Bronchial epithelial cell (primary cell): ENCODE results near the gene MTCH2. TPM values are rescaled to one million over a fixed set of nuclear protein-coding genes. Genes with fewer than 3 reads are reported as not detected.
A peak's percentile ranks its signal among the peaks of the same experiment; 100 is the strongest.

Source experiments
- DNase-seq: peaks from one replicate; pipeline ENCODE4 v3.0.0-alpha.2; 2010; ENCODE audit warnings: low read depth
- FAIRE-seq: peaks from 2 replicates; lab custom pipeline; 2011; peaks lifted over from hg19 to GRCh38; lab: Jason Lieb, UNC
- H3K27me3 ChIP-seq: 2 replicates; pipeline ENCODE4 v1.5.1; 2011; ENCODE audit warnings: low read length; ENCODE audit not compliant: control insufficient read depth, insufficient read depth
- H3K36me3 ChIP-seq: 2 replicates; pipeline ENCODE4 v1.5.1; 2011; ENCODE audit warnings: low read length; ENCODE audit not compliant: control insufficient read depth, insufficient read depth
- H3K4me3 ChIP-seq: 2 replicates; pipeline ENCODE4 v1.5.1; 2011; ENCODE audit warnings: mild to moderate bottlenecking, low read depth, low read length, control low read depth
- CTCF ChIP-seq: IDR thresholded peaks from 2 replicates; pipeline ENCODE4 v1.5.1; 2011; ENCODE audit warnings: mild to moderate bottlenecking, moderate library complexity, low read length, control low read depth, inconsistent platforms; ENCODE audit not compliant: insufficient read depth, severe bottlenecking
- total RNA-seq: library from RNA; depleted of rRNA; stranded (reverse); fragments of >200 nt; gene quantifications from 2 replicates; pipeline ENCODE4 v1.2.1, GENCODE V29; 2014

MTCH2 gene
- total RNA-seq, 1 donor from 2014 or later = 130 TPM

- Histone ChIP-seq H3K27me3 (no peaks in the 10 kb centered on the region), H3K36me3 (peaks cover 10% of the 10 kb centered on the region), H3K4me3 (no peak overlapping the region)
- TF ChIP-seq CTCF = no peak
- no peak for DNase-seq
- no peak for FAIRE-seq
Observed at GRCh38 chr11:47628026-47628425, 14.3 kb downstream of the MTCH2 start.

- FAIRE-seq = no peak
Observed at GRCh38 chr11:47626234-47626633, 16.1 kb downstream of the MTCH2 start.

GRCh38 chr11:47620836-47621378 is 21.5 kb downstream of the MTCH2 start:
- FAIRE-seq = no peak
- peaks cover 5% of the 10 kb centered on the region for H3K36me3 ChIP-seq
- no peak for DNase-seq
- no peaks in the 10 kb centered on the region for H3K27me3 ChIP-seq
- no peak overlapping the region for H3K4me3 ChIP-seq
- TF ChIP-seq CTCF = no peak

More at GRCh38 chr11:47626234-47626633, 16.1 kb downstream of the MTCH2 start:
- Histone ChIP-seq H3K27me3 (no peaks in the 10 kb centered on the region), H3K4me3 (no peak overlapping the region), H3K36me3 (peaks cover 8% of the 10 kb centered on the region)
- no peak for DNase-seq
- no peak for TF ChIP-seq CTCF

- Histone ChIP-seq H3K4me3 (no peak overlapping the region), H3K27me3 (no peaks in the 10 kb centered on the region), H3K36me3 (no peaks in the 10 kb centered on the region)
- FAIRE-seq = no peak
- no peak for DNase-seq
- no peak for TF ChIP-seq CTCF
Observed at GRCh38 chr11:47617417-47617809, 24.9 kb downstream of the MTCH2 start.

- DNase-seq (peak; percentile 47), FAIRE-seq (no peak)
Observed at GRCh38 chr11:47616726-47617416, 25.5 kb downstream of the MTCH2 start.

More at GRCh38 chr11:47616726-47617416, 25.5 kb downstream of the MTCH2 start:
- Histone ChIP-seq H3K27me3 (no peaks in the 10 kb centered on the region), H3K36me3 (no peaks in the 10 kb centered on the region), H3K4me3 (no peak overlapping the region)
- peak; percentile 62 for TF ChIP-seq CTCF
